ENCODE measurements around the gene CEP128. TPM values are rescaled to one million over a fixed set of nuclear protein-coding genes. Genes with fewer than 3 reads are reported as not detected.

Gene CEP128
- total RNA-seq, 1 experiment from 2014 or later, result 29.3 TPM

- Histone ChIP-seq H3K36me3 (ENCODE audit: low read depth) (no peaks in the 10 kb centered on the region), H3K27me3 (ENCODE audit: insufficient read depth, low read depth) (no peaks in the 10 kb centered on the region), H4K20me1 (ENCODE audit: insufficient read depth) (no peaks in the 10 kb centered on the region), H3K4me2 (no peak overlapping the region), H3K79me2 (ENCODE audit: low read depth) (no peaks in the 10 kb centered on the region), H3F3A (ENCODE audit: insufficient read depth, low read depth) (no peaks in the 10 kb centered on the region), H3K9me2 (ENCODE audit: insufficient read depth) (no peaks in the 10 kb centered on the region; the same call in 1 of the 2 replicates), H3K9me3 (ENCODE audit: insufficient read depth, low read depth) (no peaks in the 10 kb centered on the region), H2AFZ (no peak overlapping the region), H3K4me1 (replicated peaks; ENCODE audit: insufficient read depth) (peaks cover 5% of the 10 kb centered on the region), H3K27ac (no peak overlapping the region), H3K4me3 (no peak overlapping the region)
- no TSS peak for BruUV-seq (replicated peaks)
- CTCF ChIA-PET, result no interaction called here
- TF ChIP-seq CTCF (conservative IDR thresholded peaks at IDR 0.05), result no peak
- no peak for TF ChIP-seq EZH2 (IDR thresholded peaks at IDR 0.05; ENCODE audit: low read depth)
- POLR2A ChIA-PET (ENCODE audit: unreplicated experiment), result no interaction called here
- intact Hi-C loops (cut with micrococcal nuclease; ENCODE audit: unreplicated experiment), result no loop called here
- DNase-seq, result no peak
Measured at GRCh38 chr14:80946187-80946586, 4.6 kb upstream of the CEP128 start.

DNA sequence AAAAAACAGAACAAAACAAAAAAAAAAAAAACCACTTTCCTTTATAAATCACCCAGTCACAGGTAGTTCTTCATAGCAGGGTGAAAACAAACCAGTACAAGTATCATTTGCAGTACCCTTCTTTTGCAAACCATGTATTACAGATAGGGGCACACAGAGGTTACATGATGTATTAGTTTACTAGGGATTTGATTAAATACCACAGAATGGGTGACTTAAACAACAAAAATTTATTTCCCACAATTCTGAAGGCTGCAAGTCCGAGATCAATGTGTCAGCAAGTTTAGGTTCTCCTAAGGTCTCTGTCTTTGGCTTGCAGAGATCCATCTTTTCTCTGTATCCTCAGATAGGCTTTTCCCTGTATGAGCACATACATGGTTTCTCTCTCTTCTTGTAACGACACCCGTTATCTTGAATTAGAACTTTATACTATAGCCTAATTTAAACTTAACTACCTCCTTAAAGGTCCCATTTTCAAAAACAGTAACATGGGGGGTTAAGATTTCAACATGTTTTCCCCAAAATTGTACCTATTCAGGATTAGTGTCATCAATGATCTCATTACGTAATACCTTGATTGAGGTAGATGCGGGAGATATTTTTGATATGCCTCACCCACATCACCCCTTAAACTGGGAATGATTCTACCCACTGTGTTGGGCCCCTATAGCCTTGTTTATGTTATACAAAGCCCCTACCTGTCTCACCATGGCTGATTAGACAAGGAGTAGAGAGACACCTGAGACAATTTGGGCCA lies 3.5 kb upstream of the CEP128 start:
- no TSS peak for BruUV-seq (replicated peaks)
- H3K9me3 ChIP-seq (ENCODE audit: insufficient read depth, low read depth), result no peaks in the 10 kb centered on the region
- CTCF ChIA-PET, result no interaction called here
- H3K4me3 ChIP-seq, result no peak overlapping the region
- peaks cover 10% of the 10 kb centered on the region for H3K79me2 ChIP-seq (ENCODE audit: low read depth)
- H3K27ac ChIP-seq, result no peak overlapping the region
- no peaks in the 10 kb centered on the region for H4K20me1 ChIP-seq (ENCODE audit: insufficient read depth)
- peaks cover 14% of the 10 kb centered on the region for H3K4me1 ChIP-seq (replicated peaks; ENCODE audit: insufficient read depth)
- no peaks in the 10 kb centered on the region for H3F3A ChIP-seq (ENCODE audit: insufficient read depth, low read depth)
- H3K27me3 ChIP-seq (ENCODE audit: insufficient read depth, low read depth), result no peaks in the 10 kb centered on the region
- no peak for TF ChIP-seq EZH2 (IDR thresholded peaks at IDR 0.05; ENCODE audit: low read depth)
- TF ChIP-seq CTCF (conservative IDR thresholded peaks at IDR 0.05), result no peak
- intact Hi-C loops (cut with micrococcal nuclease; ENCODE audit: unreplicated experiment), result no loop called here
- H3K4me2 ChIP-seq, result no peak overlapping the region
- no peaks in the 10 kb centered on the region; the same call in 1 of the 2 replicates for H3K9me2 ChIP-seq (ENCODE audit: insufficient read depth)
- no peak overlapping the region for H2AFZ ChIP-seq
- POLR2A ChIA-PET (ENCODE audit: unreplicated experiment), result no interaction called here
- H3K36me3 ChIP-seq (ENCODE audit: low read depth), result no peaks in the 10 kb centered on the region
- DNase-seq, result no peak

GRCh38 chr14:80942191-80942600 lies 658 bp upstream of the CEP128 start:
- Histone ChIP-seq H3K4me1 (replicated peaks; ENCODE audit: insufficient read depth) (peaks cover 14% of the 10 kb centered on the region), H3K9me2 (ENCODE audit: insufficient read depth) (no peaks in the 10 kb centered on the region), H3K9me3 (ENCODE audit: insufficient read depth, low read depth) (no peaks in the 10 kb centered on the region), H2AFZ (peak overlapping the region; percentile 89), H4K20me1 (ENCODE audit: insufficient read depth) (no peaks in the 10 kb centered on the region), H3K4me3 (peak overlapping the region; percentile 74; the same call in 1 of the 2 replicates), H3K4me2 (peak overlapping the region; percentile 74), H3K27ac (no peak overlapping the region), H3K79me2 (ENCODE audit: low read depth) (peaks cover 16% of the 10 kb centered on the region), H3K27me3 (ENCODE audit: insufficient read depth, low read depth) (no peaks in the 10 kb centered on the region), H3F3A (ENCODE audit: insufficient read depth, low read depth) (no peaks in the 10 kb centered on the region), H3K36me3 (ENCODE audit: low read depth) (no peaks in the 10 kb centered on the region)
- TF ChIP-seq EZH2 (IDR thresholded peaks at IDR 0.05; ENCODE audit: low read depth) (no peak), CTCF (conservative IDR thresholded peaks at IDR 0.05) (no peak)
- no peak for DNase-seq
- no TSS peak for BruUV-seq (replicated peaks)
- CTCF ChIA-PET, result interaction anchor here (0.6 to 1.2 kb wide), 2 partner anchors 13 to 228 kb away, joined by 3 to 5 read pairs; partner anchors contain the start of gene TSHR
- POLR2A ChIA-PET (ENCODE audit: unreplicated experiment), result interaction anchor here (0.6 kb wide), 2 partner anchors 279 to 1942 kb away, joined by 3 read pairs; partner anchors contain the start of gene GTF2A1
- intact Hi-C loops (cut with micrococcal nuclease; ENCODE audit: unreplicated experiment), result no loop called here

All from PC-9 (cell line).